Nephron (organoid): ENCODE measurements around the gene DARS2.

Experiments
- H3K27ac Mint-ChIP-seq, 3 experiments: 2 replicates each; pipeline ENCODE4 v1.8.0; 2020; ENCODE audit warnings: mixed read lengths in 3 of 3, mild to moderate bottlenecking in 2 of 3, moderate library complexity in 1 of 3
- H3K27me3 Mint-ChIP-seq: 2 replicates; pipeline ENCODE4 v1.8.0; 2021; ENCODE audit warnings: low read depth, mild to moderate bottlenecking, moderate library complexity, mixed read lengths
- H3K36me3 Mint-ChIP-seq: 2 replicates; pipeline ENCODE4 v1.8.0; 2020; ENCODE audit warnings: low read depth, mixed read lengths
- H3K4me1 Mint-ChIP-seq: 2 replicates; pipeline ENCODE4 v1.8.0; 2020; ENCODE audit warnings: mixed read lengths
- H3K4me3 Mint-ChIP-seq, 3 experiments: 2 replicates each; pipeline ENCODE4 v1.8.0; 2020; ENCODE audit warnings: mild to moderate bottlenecking in 3 of 3, mixed read lengths in 3 of 3, moderate library complexity in 2 of 3
- H3K9me3 Mint-ChIP-seq: 2 replicates; pipeline ENCODE4 v1.8.0; 2020; ENCODE audit warnings: mixed read lengths
- TF ChIP-seq, protein P1 (sequence below), 3 experiments: fragments of 200-600 bp; sonication (generic); IDR thresholded peaks; one replicate each; pipeline ENCODE4 v1.5.0; 2021; ENCODE audit warnings: antibody characterized with exemption in 3 of 3; ENCODE audit not compliant: unreplicated experiment in 3 of 3

Gene DARS2

DNA sequence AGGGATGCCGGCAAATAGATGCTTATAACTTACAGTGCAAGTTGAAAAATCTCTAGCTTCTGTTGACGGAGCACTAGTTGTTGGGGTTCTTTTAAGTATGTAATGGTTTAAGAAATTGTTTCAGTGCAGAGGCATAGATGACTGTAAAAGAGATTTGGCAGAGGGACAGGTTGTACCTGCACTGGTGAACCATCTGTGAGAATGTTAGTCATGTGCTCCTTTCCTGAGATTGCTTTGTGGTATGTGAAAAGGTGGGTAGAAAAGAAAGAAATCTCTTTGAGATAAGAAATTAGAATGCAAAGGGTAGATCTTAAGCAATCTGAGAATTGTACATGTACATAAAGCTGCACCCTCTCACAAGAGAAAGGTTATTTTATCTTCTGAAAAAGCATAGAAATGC is 63.2 kb downstream of the DARS2 start:
- H3K27ac Mint-ChIP-seq = no peak overlapping the region
- H3K9me3 Mint-ChIP-seq = no peaks in the 10 kb centered on the region
- no peak overlapping the region for H3K4me3 Mint-ChIP-seq
- no peaks in the 10 kb centered on the region for H3K4me1 Mint-ChIP-seq
- H3K36me3 Mint-ChIP-seq = peaks cover 37% of the 10 kb centered on the region
- no peaks in the 10 kb centered on the region for H3K27me3 Mint-ChIP-seq
- TF ChIP-seq, protein P1, sequence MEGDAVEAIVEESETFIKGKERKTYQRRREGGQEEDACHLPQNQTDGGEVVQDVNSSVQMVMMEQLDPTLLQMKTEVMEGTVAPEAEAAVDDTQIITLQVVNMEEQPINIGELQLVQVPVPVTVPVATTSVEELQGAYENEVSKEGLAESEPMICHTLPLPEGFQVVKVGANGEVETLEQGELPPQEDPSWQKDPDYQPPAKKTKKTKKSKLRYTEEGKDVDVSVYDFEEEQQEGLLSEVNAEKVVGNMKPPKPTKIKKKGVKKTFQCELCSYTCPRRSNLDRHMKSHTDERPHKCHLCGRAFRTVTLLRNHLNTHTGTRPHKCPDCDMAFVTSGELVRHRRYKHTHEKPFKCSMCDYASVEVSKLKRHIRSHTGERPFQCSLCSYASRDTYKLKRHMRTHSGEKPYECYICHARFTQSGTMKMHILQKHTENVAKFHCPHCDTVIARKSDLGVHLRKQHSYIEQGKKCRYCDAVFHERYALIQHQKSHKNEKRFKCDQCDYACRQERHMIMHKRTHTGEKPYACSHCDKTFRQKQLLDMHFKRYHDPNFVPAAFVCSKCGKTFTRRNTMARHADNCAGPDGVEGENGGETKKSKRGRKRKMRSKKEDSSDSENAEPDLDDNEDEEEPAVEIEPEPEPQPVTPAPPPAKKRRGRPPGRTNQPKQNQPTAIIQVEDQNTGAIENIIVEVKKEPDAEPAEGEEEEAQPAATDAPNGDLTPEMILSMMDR (IDR thresholded peaks at IDR 0.05; ENCODE audit: unreplicated experiment in 3 of 3) = no peak

DNA sequence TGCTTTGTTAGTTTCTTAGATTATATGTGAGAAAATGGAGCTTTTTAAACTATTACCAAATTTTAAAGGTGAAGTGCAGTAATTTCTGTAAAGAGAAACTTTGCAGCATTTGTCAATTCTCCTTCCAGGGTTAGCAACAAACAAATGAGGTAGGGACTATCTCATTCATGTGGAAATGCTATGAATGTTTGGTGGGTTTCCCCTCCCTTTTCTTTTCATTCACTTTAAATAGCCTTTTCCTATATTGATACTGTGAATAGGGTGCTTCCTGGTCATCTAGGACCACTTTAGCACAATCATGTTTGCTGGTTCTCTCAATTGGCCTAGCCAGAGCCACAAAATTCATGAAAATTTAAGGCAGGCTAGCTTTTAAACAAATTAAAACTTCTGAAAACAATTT is 64.3 kb downstream of the DARS2 start:
- TF ChIP-seq, protein P1 (IDR thresholded peaks at IDR 0.05; ENCODE audit: unreplicated experiment in 3 of 3) = no peak
- H3K4me3 Mint-ChIP-seq = no peak overlapping the region
- H3K4me1 Mint-ChIP-seq = no peaks in the 10 kb centered on the region
- H3K27me3 Mint-ChIP-seq = no peaks in the 10 kb centered on the region
- H3K36me3 Mint-ChIP-seq = peaks cover 40% of the 10 kb centered on the region
- no peak overlapping the region for H3K27ac Mint-ChIP-seq
- H3K9me3 Mint-ChIP-seq = no peaks in the 10 kb centered on the region

DNA sequence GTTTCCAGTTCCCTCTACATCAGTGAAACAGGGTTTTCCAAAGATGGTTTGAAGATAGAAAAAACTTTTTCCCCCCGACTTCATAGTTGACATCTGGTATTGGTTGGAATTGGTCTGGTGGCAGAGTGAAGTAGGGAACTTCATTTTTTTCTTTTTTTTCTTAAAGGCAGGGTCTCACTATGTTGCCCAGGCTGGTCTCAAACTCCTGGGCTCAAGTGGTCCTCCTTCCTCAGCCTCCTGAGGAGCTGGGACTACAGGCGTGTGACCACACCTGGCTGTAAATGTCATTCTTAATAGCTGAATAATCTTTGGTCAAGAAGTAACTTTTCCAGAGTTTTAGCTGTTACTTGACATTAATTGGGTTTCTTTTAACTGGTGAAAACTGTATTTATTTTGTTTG is 65.4 kb downstream of the DARS2 start:
- Mint-ChIP-seq H3K4me3 (no peak overlapping the region), H3K4me1 (no peaks in the 10 kb centered on the region), H3K27ac (no peak overlapping the region)

DNA sequence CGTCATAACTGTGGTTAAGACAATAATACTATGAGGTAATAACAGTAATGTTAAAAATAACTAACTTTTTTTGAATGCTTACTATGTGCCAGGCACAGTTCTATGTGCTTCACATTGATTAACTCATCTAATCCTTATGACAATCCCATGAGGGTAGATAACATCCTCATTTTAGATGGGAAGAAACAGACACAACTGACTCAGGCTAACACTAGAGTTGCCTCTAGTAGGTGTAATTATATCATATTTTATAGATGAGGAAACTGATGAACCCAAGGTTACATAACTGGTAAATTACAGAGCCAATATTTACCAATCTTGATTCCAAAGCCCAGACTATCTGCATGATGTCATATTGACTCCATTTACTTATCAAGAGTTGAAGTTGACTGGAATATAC is 69.1 kb downstream of the DARS2 start:
- TF ChIP-seq, protein P1 (IDR thresholded peaks at IDR 0.05; ENCODE audit: unreplicated experiment in 3 of 3) = no peak
- no peaks in the 10 kb centered on the region for H3K9me3 Mint-ChIP-seq
- H3K4me3 Mint-ChIP-seq = no peak overlapping the region
- H3K36me3 Mint-ChIP-seq = peaks cover 16% of the 10 kb centered on the region
- no peak overlapping the region for H3K27ac Mint-ChIP-seq
- H3K4me1 Mint-ChIP-seq = no peaks in the 10 kb centered on the region
- no peaks in the 10 kb centered on the region for H3K27me3 Mint-ChIP-seq

More for the DNA sequence above, 65.4 kb downstream of the DARS2 start:
- TF ChIP-seq, protein P1 (IDR thresholded peaks at IDR 0.05; ENCODE audit: unreplicated experiment in 3 of 3) = no peak
- Mint-ChIP-seq H3K27me3 (no peaks in the 10 kb centered on the region), H3K9me3 (no peaks in the 10 kb centered on the region), H3K36me3 (peaks cover 44% of the 10 kb centered on the region)

DNA sequence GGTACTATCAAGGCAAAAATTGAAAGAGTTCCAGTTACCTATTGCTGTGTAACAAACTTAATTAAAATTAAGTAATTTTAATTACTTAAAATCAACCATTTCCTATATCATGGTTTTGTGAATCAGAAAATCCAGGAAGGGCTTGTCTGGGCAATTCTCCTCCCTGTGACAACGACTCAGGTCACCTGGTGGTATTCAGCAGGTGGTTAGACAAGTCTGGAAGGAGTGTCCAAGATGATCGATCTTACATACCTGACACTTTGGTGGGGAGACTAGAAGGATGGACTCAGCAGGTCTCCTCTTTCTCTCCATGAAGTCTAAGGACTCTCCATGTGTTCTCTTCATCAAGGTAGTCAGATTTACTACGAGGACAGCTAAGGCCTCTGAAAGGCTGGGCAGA is 69.7 kb downstream of the DARS2 start:
- no peaks in the 10 kb centered on the region for H3K27me3 Mint-ChIP-seq
- TF ChIP-seq, protein P1 (IDR thresholded peaks at IDR 0.05; ENCODE audit: unreplicated experiment in 3 of 3) = no peak
- no peak overlapping the region for H3K27ac Mint-ChIP-seq
- no peaks in the 10 kb centered on the region for H3K9me3 Mint-ChIP-seq
- H3K4me3 Mint-ChIP-seq = no peak overlapping the region
- H3K36me3 Mint-ChIP-seq = peaks cover 15% of the 10 kb centered on the region
- no peaks in the 10 kb centered on the region for H3K4me1 Mint-ChIP-seq

DNA sequence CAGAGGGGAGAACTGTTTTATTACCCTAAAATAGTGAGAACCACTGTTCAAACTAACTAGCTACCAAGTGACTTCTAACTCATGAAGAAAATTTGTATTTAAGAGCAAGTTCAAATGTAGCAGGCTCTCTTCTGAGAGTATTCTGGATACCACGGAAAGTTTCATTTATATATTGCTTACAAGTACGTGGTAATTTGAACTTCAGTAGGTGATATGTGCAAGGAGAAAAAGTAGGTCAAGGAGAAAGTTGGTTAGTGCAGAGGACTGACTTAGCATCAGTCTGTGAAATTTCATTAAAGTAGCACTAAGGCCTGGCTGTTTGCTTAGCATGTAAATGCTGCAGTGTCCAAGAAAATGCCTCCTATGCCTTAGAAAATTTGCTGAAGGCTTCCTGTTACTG is 76.0 kb downstream of the DARS2 start:
- H3K4me3 Mint-ChIP-seq = no peak overlapping the region
- TF ChIP-seq, protein P1 (IDR thresholded peaks at IDR 0.05; ENCODE audit: unreplicated experiment in 3 of 3) = no peak
- no peaks in the 10 kb centered on the region for H3K9me3 Mint-ChIP-seq
- H3K27ac Mint-ChIP-seq = peak overlapping the region in 1 of 3 experiments; percentile 1
- no peaks in the 10 kb centered on the region for H3K27me3 Mint-ChIP-seq
- H3K36me3 Mint-ChIP-seq = no peaks in the 10 kb centered on the region
- no peaks in the 10 kb centered on the region for H3K4me1 Mint-ChIP-seq
